ENCODE data around the gene ONECUT1.
"Not testable (repeated sequence)": the region's sequence is repeated elsewhere in the genome, so short reads cannot be mapped to it uniquely, and the experiment has no call there.

Gene ONECUT1

GRCh38 chr15:52790169-52790708 is at the start of gene ONECUT1:
ONECUT1 (minus strand) TSS chr15:52790336; CDS start chr15:52789884, 452 bp downstream.
- DNase-seq, result peak; percentile 66

GRCh38 chr15:52834379-52834778 is 44.2 kb upstream of the ONECUT1 start:
- DNase-seq, result no peak

- DNase-seq, result not testable (repeated sequence)
Observed at GRCh38 chr15:52824169-52824942, 34.2 kb upstream of the ONECUT1 start.

GRCh38 chr15:52822475-52822874 is 32.3 kb upstream of the ONECUT1 start:
- no peak for DNase-seq

- no peak for DNase-seq
Observed at GRCh38 chr15:52819253-52819652, 29.1 kb upstream of the ONECUT1 start.

GRCh38 chr15:52815899-52816298 is 25.8 kb upstream of the ONECUT1 start:
- not testable (repeated sequence) for DNase-seq

GRCh38 chr15:52808996-52809395 is 18.9 kb upstream of the ONECUT1 start:
- DNase-seq, result no peak

GRCh38 chr15:52808441-52808840 is 18.3 kb upstream of the ONECUT1 start:
- DNase-seq, result no peak

- DNase-seq, result no peak
Observed at GRCh38 chr15:52806284-52806655, 16.1 kb upstream of the ONECUT1 start.

GRCh38 chr15:52805351-52806283 is 15.5 kb upstream of the ONECUT1 start:
- DNase-seq, result no peak

GRCh38 chr15:52804526-52805081 is 14.5 kb upstream of the ONECUT1 start:
- no peak for DNase-seq

GRCh38 chr15:52803467-52804306 is 13.6 kb upstream of the ONECUT1 start:
- DNase-seq, result no peak

GRCh38 chr15:52803108-52803466 is 13.0 kb upstream of the ONECUT1 start:
- no peak for DNase-seq

GRCh38 chr15:52802110-52802509 is 12.0 kb upstream of the ONECUT1 start:
- no peak for DNase-seq

GRCh38 chr15:52801748-52802085 is 11.6 kb upstream of the ONECUT1 start:
- DNase-seq, result no peak

GRCh38 chr15:52800828-52801747 is 11.0 kb upstream of the ONECUT1 start:
- no peak for DNase-seq

GRCh38 chr15:52799145-52799811 is 9.1 kb upstream of the ONECUT1 start:
- DNase-seq, result no peak

GRCh38 chr15:52798529-52799101 is 8.5 kb upstream of the ONECUT1 start:
- DNase-seq, result no peak

GRCh38 chr15:52797625-52798501 is 7.7 kb upstream of the ONECUT1 start:
- DNase-seq, result no peak
